K562 (cell line): ENCODE measurements around the gene REEP2. TPM values are rescaled to one million over a fixed set of nuclear protein-coding genes. Genes with fewer than 3 reads are reported as not detected.
A peak's percentile ranks its signal among the peaks of the same experiment; 100 is the strongest.

Experiments
- ATAC-seq: fragments of 200-7000 bp; cut with Tn5 transposase; 3 replicates; pipeline ENCODE4 v1.9.1; 2020; ENCODE audit warnings: moderate library complexity
- BruUV-seq: library from RNA; stranded (reverse); fragments of 400-500 nt; replicated peaks from 2 replicates; lab custom pipeline; 2021; lab: Mats Ljungman, UMichigan
- CTCF ChIA-PET: fragments of 300-600 bp; formaldehyde crosslinking; extraction: SDS; loops from one replicate; lab custom pipeline; 2021; ENCODE audit warnings: low intra/inter-chr PET ratio; lab: Yijun Ruan, JAX
- POLR2A ChIA-PET: fragments of 300-600, 350-650 bp; sonication (Branson Sonifier 250); formaldehyde crosslinking; extraction: SDS; loops from one replicate; lab custom pipeline; 2021; ENCODE audit warnings: antibody characterized with exemption, inconsistent platforms; lab: Yijun Ruan, JAX
- DNase-seq, 4 experiments: peaks; one replicate each; pipeline versions ENCODE4 v3.0.0 to v3.0.0-alpha.2; 2011 to 2018; ENCODE audit warnings: low spot score in 3 of 4, mixed read lengths in 3 of 4; ENCODE audit errors: extremely low read depth in 1 of 4
- FAIRE-seq: peaks from 2 replicates; lab custom pipeline; 2011; peaks lifted over from hg19 to GRCh38; lab: Jason Lieb, UNC
- H2AFZ ChIP-seq: 2 replicates; pipeline ENCODE4 v1.6.0; 2011; ENCODE audit warnings: low read depth, low read length, control low read depth, inconsistent platforms
- H3K27ac ChIP-seq: fragments of 200-600 bp; 3 replicates; pipeline ENCODE4 v1.8.0; 2011; ENCODE audit warnings: low read depth, mild to moderate bottlenecking, control low read depth, inconsistent platforms, low read length, moderate library complexity, mixed read lengths; ENCODE audit errors: extremely low read depth
- H3K27me3 ChIP-seq, 2 experiments: fragments of 300-600 bp in 1 of 2; 2 replicates in 1 of 2; 3 replicates in 1 of 2; pipeline versions ENCODE4 v1.6.0 to v1.8.0; 2011; ENCODE audit warnings: inconsistent platforms in 2 of 2, low read length in 2 of 2, mild to moderate bottlenecking in 1 of 2, mixed read lengths in 1 of 2, moderate library complexity in 1 of 2; ENCODE audit not compliant: control insufficient read depth in 2 of 2, insufficient read depth in 2 of 2
- H3K36me3 ChIP-seq: fragments of 300-600 bp; 3 replicates; pipeline ENCODE4 v1.8.0; 2011; ENCODE audit warnings: mild to moderate bottlenecking, low read length, inconsistent platforms; ENCODE audit not compliant: control insufficient read depth, insufficient read depth
- H3K4me1 ChIP-seq, 2 experiments: fragments of 200-600 bp in 1 of 2; replicated peaks in 1 of 2; 2 replicates in 1 of 2; 3 replicates in 1 of 2; pipeline versions ENCODE4 v1.5.1 to v1.8.0; 2011; ENCODE audit warnings: inconsistent platforms in 2 of 2, low read length in 2 of 2, mild to moderate bottlenecking in 1 of 2, mixed read lengths in 1 of 2, moderate library complexity in 1 of 2; ENCODE audit not compliant: control insufficient read depth in 2 of 2, insufficient read depth in 2 of 2
- H3K4me2 ChIP-seq: 2 replicates; pipeline ENCODE4 v1.6.1; 2011; ENCODE audit warnings: low read length, control low read depth, inconsistent platforms, mixed read lengths; ENCODE audit not compliant: insufficient read depth
- H3K4me3 ChIP-seq: fragments of 200-600 bp; sonication (generic), shearing (Covaris generic); 2 replicates; pipeline ENCODE4 v1.5.1; 2016; ENCODE audit warnings: control low read depth, inconsistent platforms
- H3K79me2 ChIP-seq: fragments of 200-600 bp; 3 replicates; pipeline ENCODE4 v1.8.0; 2011; ENCODE audit warnings: low read length, inconsistent platforms; ENCODE audit not compliant: control insufficient read depth, insufficient read depth
- H3K9ac ChIP-seq, 2 experiments: 2 replicates each; pipeline versions ENCODE4 v1.6.0 to v1.6.1; 2011; ENCODE audit warnings: low read depth in 2 of 2, low read length in 2 of 2, control low read depth in 1 of 2, inconsistent platforms in 1 of 2, mild to moderate bottlenecking in 1 of 2, mixed read lengths in 1 of 2; ENCODE audit not compliant: insufficient read depth in 1 of 2
- H3K9me1 ChIP-seq: one replicate; pipeline ENCODE4 v1.6.0; 2011; ENCODE audit warnings: inconsistent platforms, mild to moderate bottlenecking, low read length, moderate library complexity; ENCODE audit not compliant: control insufficient read depth, insufficient read depth
- H3K9me3 ChIP-seq: replicated peaks from 2 replicates; pipeline ENCODE4 v1.5.1; 2011; ENCODE audit warnings: low read depth, low read length, inconsistent platforms; ENCODE audit not compliant: control insufficient read depth, insufficient read depth
- H4K20me1 ChIP-seq: replicated peaks from 2 replicates; pipeline ENCODE4 v1.6.1; 2011; ENCODE audit warnings: low read length, inconsistent platforms, mixed read lengths; ENCODE audit not compliant: control insufficient read depth, insufficient read depth
- CAMTA2 ChIP-seq: fragments of 250-450 bp; sonication (Bioruptor Pico); conservative IDR thresholded peaks from 2 replicates; pipeline ENCODE4 v1.5.1; 2022
- CBX2 ChIP-seq: fragments of 200-600 bp; sonication (generic); IDR thresholded peaks from one replicate; pipeline ENCODE4 v1.6.1; 2012; ENCODE audit warnings: mild to moderate bottlenecking, low read length, inconsistent platforms; ENCODE audit not compliant: insufficient read depth, poor library complexity, severe bottlenecking
- FOXJ2 ChIP-seq: fragments of 200-800 bp; sonication (Bioruptor generic); IDR thresholded peaks from 2 replicates; pipeline ENCODE4 v1.6.1; 2016; ENCODE audit warnings: missing genetic modification characterization, missing compliant biosample characterization
- GTF2E2 ChIP-seq: fragments of 200-800 bp; sonication (Bioruptor generic); IDR thresholded peaks from 2 replicates; pipeline ENCODE4 v1.6.1; 2016; ENCODE audit warnings: missing genetic modification characterization, missing compliant biosample characterization
- GTF3C2 ChIP-seq: IDR thresholded peaks from 3 replicates; pipeline ENCODE4 v1.6.1; 2011; ENCODE audit warnings: borderline replicate concordance, mild to moderate bottlenecking, moderate library complexity; ENCODE audit not compliant: insufficient read length; ENCODE audit errors: extremely low read depth
- MGA ChIP-seq: fragments of 450-650 bp; IDR thresholded peaks from 2 replicates; pipeline ENCODE4 v1.6.1; 2016; ENCODE audit warnings: mild to moderate bottlenecking, moderate library complexity
- WGBS: fragments of 100-300 bp; shearing (Covaris generic); methylation state at CpG from one replicate; pipeline ENCODE4 v1.1.6; 2016; ENCODE audit warnings: low coverage, mixed read lengths; ENCODE audit not compliant: insufficient coverage; ENCODE audit errors: missing lambda C conversion rate; 5-methylcytosine and 5-hydroxymethylcytosine counted together
- in situ Hi-C: fragments of 300-500 bp; cut with MboI; formaldehyde crosslinking; loops from 4 replicates; pipeline ENCODE4 v1.15.0; 2018; ENCODE audit warnings: inconsistent platforms, mixed read lengths
- intact Hi-C: fragments of 100-400 bp; cut with micrococcal nuclease; formaldehyde crosslinking; loops from 2 replicates; pipeline ENCODE4 v1.14.2; 2022
- polyA plus RNA-seq, 8 experiments: library from polyadenylated mRNA; depleted of rRNA in 4 of 8; stranded (reverse) in 5 of 8; unstranded in 3 of 8; fragments of >200 nt; fragmentation: Nextera tagmentation in 2 of 8; fragmentation: Illumina TruSeq in 1 of 8; extraction: Ambion mirVana in 2 of 8; extraction: Trizol in 1 of 8; gene quantifications; 2 replicates each; pipeline versions ENCODE4 v1.2.1 to v1.2.3, GENCODE V29; 2011 to 2014; ENCODE audit warnings: inconsistent platforms in 1 of 8, missing spikeins in 1 of 8
- total RNA-seq, 7 experiments: library from RNA; depleted of rRNA in 6 of 7; stranded (reverse); fragments of >200 nt in 6 of 7; fragmentation: Illumina TruSeq in 2 of 7; extraction: Trizol in 2 of 7; gene quantifications; 2 replicates each; pipeline versions ENCODE4 v1.2.1 to v1.2.3, GENCODE V29; 2011 to 2021; ENCODE audit warnings: low replicate concordance in 1 of 7

Gene REEP2
- total and polyA plus RNA-seq, 9 of the 15 experiments (the other 6 are each of a cell fraction or from before 2014, with no cell fraction given): 0.03 to 1.1 (median 0.12) TPM; not detected in 1

- no peaks in the 10 kb centered on the region for H3K36me3 ChIP-seq
- no peak overlapping the region for H3K4me3 ChIP-seq
- peak overlapping the region; percentile 67 for H3K27ac ChIP-seq
- intact Hi-C loops: no loop called here
- TF ChIP-seq FOXJ2 (0 out of 2 replicates have a peak, but pooled peaks have one; percentile 46), MGA (no peak), CBX2 (no peak), CAMTA2 (CRISPR knock-in tag) (no peak), GTF2E2 (tag) (0 out of 2 replicates have a peak, but pooled peaks have one; percentile 29), GTF3C2 (no peak)
- peak overlapping the region; percentile 73; the same call in 1 of the 2 replicates for H3K4me2 ChIP-seq
- H3K79me2 ChIP-seq: no peaks in the 10 kb centered on the region
- H3K27me3 ChIP-seq: no peaks in the 10 kb centered on the region
- no peaks in the 10 kb centered on the region for H3K9me3 ChIP-seq
- H3K9ac ChIP-seq: peak overlapping the region in 1 of 2 experiments; percentile 50; a peak in 2 of 4 replicates
- ChIA-PET CTCF (no interaction called here), POLR2A (interaction anchor here (2.5 kb wide), 1 partner anchor 10 kb away, joined by 7 read pairs; no protein-coding TSS in a partner anchor)
- no peak for FAIRE-seq
- H3K4me1 ChIP-seq: peaks cover 20 to 25% of the 10 kb centered on the region in 2 experiments
- H3K9me1 ChIP-seq: no peaks in the 10 kb centered on the region
- no peak for DNase-seq
- ATAC-seq: peak; percentile 20
- H2AFZ ChIP-seq: peak overlapping the region; percentile 91
- WGBS: 29% methylated on average over 7 of the region's 7 CpGs
- in situ Hi-C loops: no loop called here
- BruUV-seq: no TSS peak
- H4K20me1 ChIP-seq: no peaks in the 10 kb centered on the region
These were observed 38.1 kb downstream of the REEP2 start for GRCh38 chr5:138476918-138477317.
